CD4-positive, alpha-beta T cell (primary cell): ENCODE measurements around the gene CD163. TPM values are rescaled to one million over a fixed set of nuclear protein-coding genes. Genes with fewer than 3 reads are reported as not detected.
A peak's percentile ranks its signal among the peaks of the same experiment; 100 is the strongest.

Experiments
- ATAC-seq: fragments of 200-7000 bp; cut with Tn5 transposase; one replicate; pipeline ENCODE4 v1.10.0; 2022; ENCODE audit warnings: mild to moderate bottlenecking; ENCODE audit not compliant: poor library complexity
- CTCF ChIA-PET: fragments of 350-600 bp; sonication (Branson Sonifier 250); formaldehyde crosslinking; loops from one replicate; lab custom pipeline; 2021; ENCODE audit warnings: antibody characterized with exemption, inconsistent platforms; lab: Charles Lee
- POLR2A ChIA-PET: fragments of 350-600 bp; sonication (Branson Sonifier 250); formaldehyde crosslinking; loops from one replicate; lab custom pipeline; 2021; ENCODE audit warnings: antibody characterized with exemption, inconsistent platforms; lab: Charles Lee
- DNase-seq, 14 experiments: peaks; one replicate each; pipeline ENCODE4 v3.0.0-alpha.2; 2013 to 2020; ENCODE audit warnings: mixed read lengths in 2 of 14
- H3K27ac ChIP-seq, 2 donors: one replicate each; pipeline versions ENCODE4 v1.5.1 to v1.7.0; 2013; ENCODE audit warnings: low read length in 2 of 2, low read depth in 1 of 2, mild to moderate bottlenecking in 1 of 2
- H3K27me3 ChIP-seq, 2 experiments: 1 replicate in 1 of 2; 2 replicates in 1 of 2; pipeline versions ENCODE4 v1.6.1 to v1.7.0; 2013; ENCODE audit warnings: low read length in 2 of 2, control low read depth in 1 of 2, mild to moderate bottlenecking in 1 of 2, moderate library complexity in 1 of 2; ENCODE audit not compliant: insufficient read depth in 2 of 2, control insufficient read depth in 1 of 2
- H3K36me3 ChIP-seq: one replicate; pipeline ENCODE4 v1.6.1; 2013; ENCODE audit warnings: low read length, control low read depth; ENCODE audit not compliant: insufficient read depth
- H3K4me1 ChIP-seq: one replicate; pipeline ENCODE4 v1.6.1; 2013; ENCODE audit warnings: low read length, control low read depth; ENCODE audit not compliant: insufficient read depth
- H3K4me3 ChIP-seq: one replicate; pipeline ENCODE4 v1.5.1; 2013; ENCODE audit warnings: mild to moderate bottlenecking, low read length, moderate library complexity
- H3K9me3 ChIP-seq, 2 experiments: 1 replicate in 1 of 2; 2 replicates in 1 of 2; pipeline versions ENCODE4 v1.6.1 to v1.7.0; 2013; ENCODE audit warnings: low read length in 2 of 2, mild to moderate bottlenecking in 2 of 2, control low read depth in 1 of 2, moderate library complexity in 1 of 2; ENCODE audit not compliant: control insufficient read depth in 1 of 2, insufficient read depth in 1 of 2
- H3K27ac Mint-ChIP-seq: one replicate; pipeline ENCODE4 v1.8.0; 2020; ENCODE audit warnings: mixed read lengths
- H3K27me3 Mint-ChIP-seq: one replicate; pipeline ENCODE4 v1.8.0; 2021; ENCODE audit warnings: mixed read lengths
- H3K36me3 Mint-ChIP-seq: one replicate; pipeline ENCODE4 v1.8.0; 2021; ENCODE audit warnings: low read depth, mixed read lengths
- H3K4me1 Mint-ChIP-seq: one replicate; pipeline ENCODE4 v1.8.0; 2021; ENCODE audit warnings: low read depth, mixed read lengths
- H3K4me3 Mint-ChIP-seq: one replicate; pipeline ENCODE4 v1.8.0; 2020; ENCODE audit warnings: mild to moderate bottlenecking, mixed read lengths
- H3K9me3 Mint-ChIP-seq: one replicate; pipeline ENCODE4 v1.8.0; 2020; ENCODE audit warnings: mixed read lengths
- CTCF ChIP-seq: fragments of 200-600 bp; IDR thresholded peaks from one replicate; pipeline ENCODE4 v1.8.0; 2022; ENCODE audit warnings: antibody characterized with exemption, mild to moderate bottlenecking
- intact Hi-C, 2 experiments: fragments of 100-400 bp; cut with DNase I in 1 of 2; cut with micrococcal nuclease in 1 of 2; formaldehyde crosslinking; loops; one replicate each; pipeline versions ENCODE4 v1.15.1 to v1.9.0; 2023 to 2025; cut with DNase I, micrococcal nuclease
- total RNA-seq, 174 experiments: library from RNA in 2 of 174; stranded (reverse) in 2 of 174; gene quantifications; one replicate each; pipeline ENCODE4 v1.2.3 and lab custom pipeline; 2021 to 2026

Gene CD163
- total RNA-seq, 2 experiments from 2014 or later = 1.1 TPM

- Histone ChIP-seq H3K27ac (no peak overlapping the region), H3K4me3 (no peak overlapping the region), H3K9me3 (no peaks in the 10 kb centered on the region), H3K36me3 (no peaks in the 10 kb centered on the region), H3K27me3 (no peaks in the 10 kb centered on the region), H3K4me1 (no peaks in the 10 kb centered on the region)
- TF ChIP-seq CTCF = peak; percentile 82
- Mint-ChIP-seq H3K9me3 (no peaks in the 10 kb centered on the region), H3K4me1 (no peaks in the 10 kb centered on the region), H3K27me3 (peaks cover 5% of the 10 kb centered on the region), H3K27ac (no peak overlapping the region), H3K36me3 (no peaks in the 10 kb centered on the region), H3K4me3 (no peak overlapping the region)
- ChIA-PET CTCF (no interaction called here), POLR2A (no interaction called here)
- peak; percentile 84 for ATAC-seq
- DNase-seq = peak; percentile 19 to 73 (median 37)
- intact Hi-C loops = loop anchor here (1.0 to 5.0 kb wide), 4 partner anchors 177 to 318 kb away; no protein-coding TSS in a partner anchor
These were observed 43.0 kb downstream of the CD163 start for GRCh38 chr12:7460375-7461259.

GRCh38 chr12:7459973-7460372, 43.6 kb downstream of the CD163 start:
- H3K36me3 Mint-ChIP-seq = no peaks in the 10 kb centered on the region
- Histone ChIP-seq H3K4me1 (no peaks in the 10 kb centered on the region), H3K36me3 (no peaks in the 10 kb centered on the region), H3K9me3 (no peaks in the 10 kb centered on the region), H3K4me3 (no peak overlapping the region), H3K27ac (no peak overlapping the region), H3K27me3 (no peaks in the 10 kb centered on the region)
- H3K4me3 Mint-ChIP-seq = no peak overlapping the region
- ChIA-PET CTCF (no interaction called here), POLR2A (no interaction called here)
- no peak for ATAC-seq
- H3K27ac Mint-ChIP-seq = no peak overlapping the region
- intact Hi-C loops = loop anchor here (1.0 to 5.0 kb wide), 4 partner anchors 177 to 317 kb away; no protein-coding TSS in a partner anchor
- no peaks in the 10 kb centered on the region for H3K4me1 Mint-ChIP-seq
- DNase-seq = no peak
- H3K27me3 Mint-ChIP-seq = no peaks in the 10 kb centered on the region
- no peaks in the 10 kb centered on the region for H3K9me3 Mint-ChIP-seq
- no peak for TF ChIP-seq CTCF

- DNase-seq (no peak), ATAC-seq (no peak)
- H3K9me3 Mint-ChIP-seq = peaks cover 2% of the 10 kb centered on the region
- intact Hi-C loops = no loop called here
- Histone ChIP-seq H3K9me3 (peaks cover 0 to 8% of the 10 kb centered on the region in 2 experiments), H3K4me1 (no peaks in the 10 kb centered on the region), H3K27me3 (no peaks in the 10 kb centered on the region), H3K36me3 (no peaks in the 10 kb centered on the region), H3K27ac (no peak overlapping the region), H3K4me3 (no peak overlapping the region)
- no peak for TF ChIP-seq CTCF
- ChIA-PET POLR2A (no interaction called here), CTCF (no interaction called here)
- no peak overlapping the region for H3K27ac Mint-ChIP-seq
- no peak overlapping the region for H3K4me3 Mint-ChIP-seq
- H3K27me3 Mint-ChIP-seq = peaks cover 6% of the 10 kb centered on the region
- no peaks in the 10 kb centered on the region for H3K4me1 Mint-ChIP-seq
- no peaks in the 10 kb centered on the region for H3K36me3 Mint-ChIP-seq
These were observed 51.8 kb downstream of the CD163 start for GRCh38 chr12:7451756-7452155.
